Calu3 (cell line): ENCODE measurements around the gene LCNL1. TPM values are rescaled to one million over a fixed set of nuclear protein-coding genes. Genes with fewer than 3 reads are reported as not detected.
A peak's percentile ranks its signal among the peaks of the same experiment; 100 is the strongest.

ENCODE experiments used
- BruUV-seq: library from RNA; stranded (reverse); fragments of 400-500 nt; replicated peaks from 2 replicates; lab custom pipeline; 2021; lab: Mats Ljungman, UMichigan
- CTCF ChIA-PET: fragments of 300-600 bp; sonication (Branson Sonifier 250); formaldehyde crosslinking; loops from one replicate; lab custom pipeline; 2022; ENCODE audit warnings: antibody characterized with exemption; lab: Charles Lee
- DNase-seq: peaks from one replicate; pipeline ENCODE4 v3.0.0; 2022
- H3K27ac Mint-ChIP-seq: one replicate; pipeline ENCODE4 v1.8.0; 2022; ENCODE audit warnings: mixed read lengths; ENCODE audit not compliant: unreplicated experiment
- H3K27me3 Mint-ChIP-seq: one replicate; pipeline ENCODE4 v1.8.0; 2022; ENCODE audit warnings: mixed read lengths; ENCODE audit not compliant: unreplicated experiment
- H3K36me3 Mint-ChIP-seq: one replicate; pipeline ENCODE4 v1.8.0; 2022; ENCODE audit warnings: mild to moderate bottlenecking, moderate library complexity, mixed read lengths; ENCODE audit not compliant: insufficient read depth, unreplicated experiment
- H3K4me1 Mint-ChIP-seq: one replicate; pipeline ENCODE4 v1.8.0; 2022; ENCODE audit warnings: mild to moderate bottlenecking, low read depth, mixed read lengths; ENCODE audit not compliant: unreplicated experiment
- H3K4me3 Mint-ChIP-seq: one replicate; pipeline ENCODE4 v1.8.0; 2022; ENCODE audit warnings: mild to moderate bottlenecking, low read depth, moderate library complexity, mixed read lengths; ENCODE audit not compliant: unreplicated experiment
- H3K9me3 Mint-ChIP-seq: one replicate; pipeline ENCODE4 v1.8.0; 2022; ENCODE audit warnings: low read depth, mixed read lengths; ENCODE audit not compliant: unreplicated experiment
- CTCF ChIP-seq: fragments of 200-600 bp; IDR thresholded peaks from one replicate; pipeline ENCODE4 v1.8.0; 2022; ENCODE audit warnings: antibody characterized with exemption; ENCODE audit not compliant: unreplicated experiment
- intact Hi-C: fragments of 100-400 bp; cut with micrococcal nuclease; formaldehyde crosslinking; loops from one replicate; pipeline ENCODE4 v1.10.0; 2022; ENCODE audit not compliant: unreplicated experiment
- total RNA-seq: library from RNA; stranded (reverse); gene quantifications from 2 replicates; pipeline ENCODE4 v1.2.3, GENCODE V29; 2022

LCNL1 gene
- total RNA-seq, 1 experiment from 2014 or later = not detected

GRCh38 chr9:137022662-137023008, 39.8 kb downstream of the LCNL1 start:
- Mint-ChIP-seq H3K9me3 (no peaks in the 10 kb centered on the region), H3K36me3 (peaks cover 23% of the 10 kb centered on the region), H3K4me3 (no peak overlapping the region), H3K27me3 (no peaks in the 10 kb centered on the region), H3K27ac (no peak overlapping the region), H3K4me1 (no peaks in the 10 kb centered on the region)
- DNase-seq = no peak
- intact Hi-C loops = no loop called here
- CTCF ChIA-PET = no interaction called here
- no peak for TF ChIP-seq CTCF
- no TSS peak for BruUV-seq

GRCh38 chr9:137023157-137023556, 40.4 kb downstream of the LCNL1 start:
- H3K4me1 Mint-ChIP-seq = no peaks in the 10 kb centered on the region
- peaks cover 23% of the 10 kb centered on the region for H3K36me3 Mint-ChIP-seq
- no peaks in the 10 kb centered on the region for H3K27me3 Mint-ChIP-seq
- DNase-seq = no peak
- H3K27ac Mint-ChIP-seq = no peak overlapping the region
- CTCF ChIA-PET = no interaction called here
- no TSS peak for BruUV-seq
- H3K4me3 Mint-ChIP-seq = no peak overlapping the region
- no peak for TF ChIP-seq CTCF
- no peaks in the 10 kb centered on the region for H3K9me3 Mint-ChIP-seq
- intact Hi-C loops = no loop called here

DNA sequence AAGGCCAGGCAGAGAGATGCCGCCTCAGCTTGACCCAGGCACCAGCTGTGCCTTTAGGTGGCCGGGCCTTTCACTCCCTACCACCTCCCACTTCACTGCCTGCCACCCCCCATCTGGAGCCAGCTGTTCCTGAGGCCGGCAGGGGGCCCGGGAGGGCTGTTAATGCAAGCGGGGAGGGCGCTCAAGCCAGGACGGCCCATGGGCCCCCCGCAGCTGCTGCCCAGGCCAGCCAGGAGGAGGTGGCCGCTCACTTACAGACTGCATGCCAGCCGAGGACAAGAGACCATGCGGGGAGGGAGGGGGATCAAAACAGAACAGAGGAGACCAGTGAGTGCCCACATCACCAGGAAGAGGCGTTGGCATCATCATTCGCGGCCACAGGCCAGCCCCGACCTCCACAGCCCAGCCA, 40.8 kb downstream of the LCNL1 start:
- no TSS peak for BruUV-seq
- intact Hi-C loops = no loop called here
- TF ChIP-seq CTCF = no peak
- Mint-ChIP-seq H3K9me3 (no peaks in the 10 kb centered on the region), H3K36me3 (peaks cover 25% of the 10 kb centered on the region), H3K27ac (no peak overlapping the region), H3K4me3 (no peak overlapping the region), H3K4me1 (no peaks in the 10 kb centered on the region), H3K27me3 (no peaks in the 10 kb centered on the region)
- DNase-seq = no peak
- CTCF ChIA-PET = no interaction called here

GRCh38 chr9:137025517-137025966, 42.7 kb downstream of the LCNL1 start:
- no peaks in the 10 kb centered on the region for H3K4me1 Mint-ChIP-seq
- no TSS peak for BruUV-seq
- CTCF ChIA-PET = interaction anchor here (0.7 to 1.4 kb wide), 2 partner anchors 65 to 78 kb away, joined by 3 to 4 read pairs; no protein-coding TSS in a partner anchor
- TF ChIP-seq CTCF = no peak
- intact Hi-C loops = no loop called here
- H3K9me3 Mint-ChIP-seq = no peaks in the 10 kb centered on the region
- no peak overlapping the region for H3K27ac Mint-ChIP-seq
- peaks cover 31% of the 10 kb centered on the region for H3K36me3 Mint-ChIP-seq
- H3K27me3 Mint-ChIP-seq = no peaks in the 10 kb centered on the region
- DNase-seq = peak; percentile 84
- H3K4me3 Mint-ChIP-seq = no peak overlapping the region
